OCI-LY7 (cell line): ENCODE results near the gene TMC8. TPM values are rescaled to one million over a fixed set of nuclear protein-coding genes. Genes with fewer than 3 reads are reported as not detected.
"Not testable (repeated sequence)": the region's sequence is repeated elsewhere in the genome, so short reads cannot be mapped to it uniquely, and the experiment has no call there.

Experiments used
- BruUV-seq: library from RNA; stranded (reverse); fragments of 400-500 nt; replicated peaks from 2 replicates; lab custom pipeline; 2021; lab: Mats Ljungman, UMichigan
- CTCF ChIA-PET: fragments of 300-600 bp; sonication (Branson Sonifier 250); formaldehyde crosslinking; loops from one replicate; lab custom pipeline; 2022; ENCODE audit warnings: antibody characterized with exemption; ENCODE audit not compliant: unreplicated experiment; lab: Charles Lee
- POLR2A ChIA-PET: fragments of 300-600 bp; sonication (Branson Sonifier 250); formaldehyde crosslinking; loops from one replicate; lab custom pipeline; 2022; ENCODE audit warnings: antibody characterized with exemption; lab: Charles Lee
- DNase-seq: peaks from one replicate; pipeline ENCODE4 v3.0.0-alpha.2; 2015; ENCODE audit warnings: low spot score
- H2AFZ ChIP-seq: fragments of 200-600 bp; sonication (generic), shearing (Covaris generic); 2 replicates; pipeline ENCODE4 v1.6.1; 2014; ENCODE audit warnings: mild to moderate bottlenecking, antibody characterized with exemption, low read length, moderate library complexity
- H3K27ac ChIP-seq: fragments of 200-600 bp; sonication (generic); 2 replicates; pipeline ENCODE4 v1.5.1; 2014; ENCODE audit warnings: mixed run types, low read depth, mild to moderate bottlenecking, moderate library complexity, low read length, inconsistent platforms; ENCODE audit not compliant: poor library complexity, severe bottlenecking
- H3K36me3 ChIP-seq: fragments of 200-600 bp; sonication (generic); 2 replicates; pipeline ENCODE4 v1.6.1; 2014; ENCODE audit warnings: mild to moderate bottlenecking, antibody characterized with exemption, low read length, moderate library complexity, mixed read lengths; ENCODE audit not compliant: insufficient read depth
- H3K4me1 ChIP-seq: fragments of 200-600 bp; sonication (generic); 2 replicates; pipeline ENCODE4 v1.5.1; 2014; ENCODE audit warnings: mild to moderate bottlenecking, low read length; ENCODE audit not compliant: insufficient read depth, poor library complexity, severe bottlenecking
- H3K4me2 ChIP-seq: fragments of 200-600 bp; sonication (generic); 2 replicates; pipeline ENCODE4 v1.6.1; 2014; ENCODE audit warnings: mild to moderate bottlenecking, low read length
- H3K4me3 ChIP-seq: fragments of 200-600 bp; sonication (generic); 2 replicates; pipeline ENCODE4 v1.5.1; 2014; ENCODE audit warnings: mild to moderate bottlenecking, low read depth, low read length; ENCODE audit not compliant: poor library complexity, severe bottlenecking
- H3K79me2 ChIP-seq: fragments of 200-600 bp; sonication (generic); 2 replicates; pipeline ENCODE4 v1.6.1; 2016; ENCODE audit warnings: low read depth, mild to moderate bottlenecking, low read length, moderate library complexity, mixed read lengths; ENCODE audit not compliant: insufficient read depth
- H3K9me2 ChIP-seq: fragments of 200-600 bp; sonication (generic); 2 replicates; pipeline ENCODE4 v1.6.1; 2016; ENCODE audit warnings: mild to moderate bottlenecking, low read length, mixed read lengths; ENCODE audit not compliant: insufficient read depth
- H3K9me3 ChIP-seq: fragments of 200-600 bp; sonication (generic); 2 replicates; pipeline ENCODE4 v1.6.1; 2014; ENCODE audit warnings: mild to moderate bottlenecking, mixed run types, low read length, mixed read lengths
- H4K20me1 ChIP-seq: fragments of 200-600 bp; sonication (generic); 2 replicates; pipeline ENCODE4 v1.6.1; 2014; ENCODE audit warnings: mild to moderate bottlenecking, antibody characterized with exemption, low read length, moderate library complexity, mixed read lengths; ENCODE audit not compliant: insufficient read depth
- CTCF ChIP-seq: fragments of 200-600 bp; sonication (generic); conservative IDR thresholded peaks from 2 replicates; pipeline ENCODE4 v1.5.1; 2014; ENCODE audit warnings: mild to moderate bottlenecking, antibody characterized with exemption, low read length, moderate library complexity, mixed read lengths
- EZH2phosphoT487 ChIP-seq: fragments of 200-600 bp; sonication (generic); IDR thresholded peaks from 2 replicates; pipeline ENCODE4 v1.6.1; 2018; ENCODE audit warnings: low read depth, borderline replicate concordance, mild to moderate bottlenecking, mixed run types, antibody characterized with exemption, low read length, moderate library complexity, mixed read lengths
- intact Hi-C: fragments of 100-400 bp; cut with micrococcal nuclease; formaldehyde crosslinking; loops from one replicate; pipeline ENCODE4 v1.10.0; 2022; ENCODE audit not compliant: unreplicated experiment
- total RNA-seq, 2 experiments: library from RNA; depleted of rRNA in 1 of 2; stranded (reverse); fragments of >200 nt in 1 of 2; shearing (Covaris generic) in 1 of 2; gene quantifications; 2 replicates each; pipeline ENCODE4 v1.2.3, GENCODE V29; 2014 to 2022

Gene TMC8
- total RNA-seq, 2 experiments from 2014 or later: 83.8 to 236 TPM

GRCh38 chr17:78168903-78169793 is 38.6 kb downstream of the TMC8 start:
- peak overlapping the region; percentile 12; the same call in 1 of the 2 replicates for H2AFZ ChIP-seq
- H3K4me2 ChIP-seq: peak overlapping the region; percentile 92
- TF ChIP-seq EZH2phosphoT487 (no peak), CTCF (no peak)
- H3K27ac ChIP-seq: no peak overlapping the region
- peak overlapping the region; percentile 75 for H3K4me3 ChIP-seq
- peaks cover 16% of the 10 kb centered on the region for H3K36me3 ChIP-seq
- POLR2A ChIA-PET: interaction anchor here (0.8 kb wide), 1 partner anchor 41 kb away, joined by 3 read pairs; no protein-coding TSS in a partner anchor
- no peaks in the 10 kb centered on the region for H3K9me2 ChIP-seq
- CTCF ChIA-PET: interaction anchor here (0.5 to 0.8 kb wide), 2 partner anchors 9 to 26 kb away, joined by 3 to 5 read pairs; no protein-coding TSS in a partner anchor
- H3K79me2 ChIP-seq: no peaks in the 10 kb centered on the region
- H3K9me3 ChIP-seq: no peaks in the 10 kb centered on the region
- no peaks in the 10 kb centered on the region for H4K20me1 ChIP-seq
- no TSS peak for BruUV-seq
- intact Hi-C loops: loop anchor here (2.0 kb wide), 1 partner anchor 16 kb away; no protein-coding TSS in a partner anchor
- H3K4me1 ChIP-seq: peaks cover 61% of the 10 kb centered on the region
- DNase-seq: peak; percentile 51

GRCh38 chr17:78170692-78171590 is 40.4 kb downstream of the TMC8 start:
- Histone ChIP-seq H3K79me2 (no peaks in the 10 kb centered on the region), H3K9me3 (no peaks in the 10 kb centered on the region), H3K27ac (no peak overlapping the region), H3K4me1 (peaks cover 69% of the 10 kb centered on the region), H3K4me2 (no peak overlapping the region), H3K4me3 (no peak overlapping the region), H3K36me3 (peaks cover 29% of the 10 kb centered on the region), H3K9me2 (no peaks in the 10 kb centered on the region), H2AFZ (no peak overlapping the region), H4K20me1 (no peaks in the 10 kb centered on the region)
- no TSS peak for BruUV-seq
- no peak for TF ChIP-seq CTCF
- TF ChIP-seq EZH2phosphoT487: no peak
- no peak for DNase-seq
- intact Hi-C loops: no loop called here
- POLR2A ChIA-PET: no interaction called here
- CTCF ChIA-PET: no interaction called here

- intact Hi-C loops: loop anchor here (2.0 kb wide), 1 partner anchor 79 kb away; no protein-coding TSS in a partner anchor
- H3K27ac ChIP-seq, H2AFZ ChIP-seq, BruUV-seq, H3K9me2 ChIP-seq, CTCF ChIA-PET, H3K9me3 ChIP-seq, H4K20me1 ChIP-seq, H3K4me3 ChIP-seq, H3K79me2 ChIP-seq, DNase-seq: not testable (repeated sequence)
- Histone ChIP-seq H3K36me3 (peaks cover 29% of the 10 kb centered on the region), H3K4me2 (peak overlapping the region; percentile 57), H3K4me1 (peaks cover 69% of the 10 kb centered on the region)
- POLR2A ChIA-PET: interaction anchor here (0.6 kb wide), 1 partner anchor 32 kb away, joined by 3 read pairs; no protein-coding TSS in a partner anchor
Measured at GRCh38 chr17:78171591-78172248, 41.1 kb downstream of the TMC8 start.
